ENCODE results near the gene MINDY1. TPM values are rescaled to one million over a fixed set of nuclear protein-coding genes. Genes with fewer than 3 reads are reported as not detected.

The MINDY1 gene
- 8.8 TPM for polyA plus RNA-seq (2013, experiment 1 of 2; ENCODE audit: insufficient read length)
- polyA plus RNA-seq (2013, experiment 2 of 2; ENCODE audit: insufficient read length), result 9.6 TPM

- DNase-seq, result peak; percentile 79
These were observed at the start of gene MINDY1 for GRCh38 chr1:151006327-151007052. MINDY1 (minus strand) TSS chr1:151006902; CDS start chr1:151002617, 4,285 bp downstream.

- DNase-seq, result no peak
These were observed 49.4 kb upstream of the MINDY1 start for GRCh38 chr1:151056149-151056548.

GRCh38 chr1:151055581-151055980, 48.9 kb upstream of the MINDY1 start:
- no peak for DNase-seq

- DNase-seq, result no peak
These were observed 48.4 kb upstream of the MINDY1 start for GRCh38 chr1:151054971-151055547.

- DNase-seq, result no peak
These were observed 44.8 kb upstream of the MINDY1 start for GRCh38 chr1:151051356-151052009.

GRCh38 chr1:151050051-151050688, 43.5 kb upstream of the MINDY1 start:
- no peak for DNase-seq

GRCh38 chr1:151049458-151049857, 42.8 kb upstream of the MINDY1 start:
- DNase-seq, result no peak

GRCh38 chr1:151048645-151049032, 41.9 kb upstream of the MINDY1 start:
- no peak for DNase-seq

- peak; percentile 59 for DNase-seq
These were observed 41.4 kb upstream of the MINDY1 start for GRCh38 chr1:151047925-151048644.

GRCh38 chr1:151047591-151047924, 40.9 kb upstream of the MINDY1 start, which contains the start of gene C1orf56:
C1orf56 (plus strand) TSS chr1:151047751; CDS start chr1:151047848, 97 bp downstream.
- DNase-seq, result peak; percentile 72

GRCh38 chr1:151043163-151043562, 36.5 kb upstream of the MINDY1 start:
- DNase-seq, result no peak

GRCh38 chr1:151039521-151039920, 32.8 kb upstream of the MINDY1 start:
- no peak for DNase-seq

GRCh38 chr1:151037032-151037431, 30.3 kb upstream of the MINDY1 start:
- DNase-seq, result no peak

- no peak for DNase-seq
These were observed 29.7 kb upstream of the MINDY1 start, which contains the start of gene BNIPL for GRCh38 chr1:151036356-151036755. BNIPL (plus strand) TSS chr1:151036586; CDS start chr1:151036726, 140 bp downstream.

- no peak for DNase-seq
These were observed 28.5 kb upstream of the MINDY1 start for GRCh38 chr1:151035167-151035566.

GRCh38 chr1:151032164-151032563, 25.5 kb upstream of the MINDY1 start:
- DNase-seq, result no peak

- no peak for DNase-seq
These were observed 19.8 kb upstream of the MINDY1 start for GRCh38 chr1:151026460-151026859.

- DNase-seq, result peak; percentile 58
These were observed 17.9 kb upstream of the MINDY1 start for GRCh38 chr1:151024540-151025146.

- no peak for DNase-seq
These were observed 6.8 kb upstream of the MINDY1 start for GRCh38 chr1:151013518-151013917.

GRCh38 chr1:151012684-151013471, 6.2 kb upstream of the MINDY1 start:
- no peak for DNase-seq

Measured in fibroblast of skin of abdomen (primary cell).